ENCODE measurements around the gene STMN3.
A peak's percentile ranks its signal among the peaks of the same experiment; 100 is the strongest.

GRCh38 chr20:63690003-63690897 is 37.0 kb upstream of the STMN3 start:
- no peak for TF ChIP-seq CTCF (IDR thresholded peaks at IDR 0.05 in 2 of 3, conservative IDR thresholded peaks at IDR 0.05 in 1 of 3; ENCODE audit: control insufficient read depth in 2 of 3, extremely low read depth in 1 of 3, insufficient read depth in 1 of 3, low read depth in 3 of 3, low read length in 3 of 3)
- no peak for TF ChIP-seq NFIC (IDR thresholded peaks at IDR 0.05; ENCODE audit: low read depth, low read length)
- TF ChIP-seq ZNF622 (IDR thresholded peaks at IDR 0.05): no peak
- TF ChIP-seq CREM (IDR thresholded peaks at IDR 0.05; ENCODE audit: low read depth): no peak
- TF ChIP-seq CREB1 (IDR thresholded peaks at IDR 0.05; ENCODE audit: low read depth): no peak
- peak; percentile 1; the same call in 1 of the 2 replicates for TF ChIP-seq POLR2A (IDR thresholded peaks at IDR 0.05; ENCODE audit: low read depth, low read length)
- no peak for TF ChIP-seq HDAC6 (IDR thresholded peaks at IDR 0.05; ENCODE audit: unreplicated experiment)
- no peak for TF ChIP-seq NBN (IDR thresholded peaks at IDR 0.05)
